Sigmoid colon (tissue), 7 donors: ENCODE results near the gene APOH. TPM values are rescaled to one million over a fixed set of nuclear protein-coding genes. Genes with fewer than 3 reads are reported as not detected.

Source experiments
- DNase-seq: peaks from one replicate; pipeline ENCODE4 v3.0.0-alpha.2; 2019
- H3K27ac ChIP-seq, 4 donors: fragments of 200-600 bp; sonication (generic); one replicate each; pipeline ENCODE4 v1.5.1; 2016 to 2019; ENCODE audit warnings: mild to moderate bottlenecking in 1 of 4
- H3K27me3 ChIP-seq, 3 donors: fragments of 200-600 bp; sonication (generic); one replicate each; pipeline ENCODE4 v1.5.1; 2019; ENCODE audit warnings: mild to moderate bottlenecking in 1 of 3
- H3K36me3 ChIP-seq, 4 donors: fragments of 200-600 bp; sonication (generic); one replicate each; pipeline ENCODE4 v1.5.1; 2016 to 2019
- H3K4me1 ChIP-seq, 4 donors: fragments of 200-600 bp; sonication (generic); one replicate each; pipeline ENCODE4 v1.5.1; 2017 to 2019
- H3K4me3 ChIP-seq, 4 donors: fragments of 200-600 bp; sonication (generic); one replicate each; pipeline ENCODE4 v1.5.1; 2017 to 2019; ENCODE audit warnings: mild to moderate bottlenecking in 2 of 4, moderate library complexity in 1 of 4
- H3K9me3 ChIP-seq, 4 donors: fragments of 200-600 bp in 3 of 4; sonication (generic) in 3 of 4; one replicate each; pipeline versions ENCODE4 v1.5.1 to v1.6.1; 2013 to 2019
- EP300 ChIP-seq, 4 donors: sonication (generic); formaldehyde crosslinking; IDR thresholded peaks; one replicate each; pipeline ENCODE4 v1.6.1; 2017; ENCODE audit warnings: antibody characterized with exemption in 4 of 4
- POLR2A ChIP-seq, 2 donors: fragments of 450-650 bp; IDR thresholded peaks; one replicate each; pipeline ENCODE4 v1.6.1; 2016; ENCODE audit warnings: antibody characterized with exemption in 2 of 2, mild to moderate bottlenecking in 2 of 2, moderate library complexity in 2 of 2
- POLR2AphosphoS5 ChIP-seq, 4 donors: sonication (generic); formaldehyde crosslinking; IDR thresholded peaks; one replicate each; pipeline ENCODE4 v1.6.1; 2017; ENCODE audit warnings: antibody characterized with exemption in 4 of 4
- WGBS, 2 donors: extraction: QIAGEN DNeasy Blood & Tissue Kit; methylation state at CpG; one replicate each; pipeline ENCODE4 v1.1.7; 2013; 5-methylcytosine and 5-hydroxymethylcytosine counted together
- intact Hi-C: fragments of 100-400 bp; cut with DNase I; formaldehyde crosslinking; loops from one replicate; pipeline ENCODE4 v1.15.1; 2023
- polyA plus RNA-seq, 3 donors: library from polyadenylated mRNA; stranded (reverse); fragments of 200-250 nt; gene quantifications; one replicate each; pipeline ENCODE4 v1.2.3, GENCODE V29; 2013
- total RNA-seq, 4 donors: library from RNA; depleted of rRNA; stranded (reverse); fragments of >200 nt; gene quantifications; one replicate each; pipeline ENCODE4 v1.1.0, GENCODE V29; 2016
- TF ChIP-seq, protein P1 (sequence below), 4 experiments: fragments of 450-650 bp in 3 of 4; fragments of 200-600 bp in 1 of 4; IDR thresholded peaks; one replicate each; pipeline ENCODE4 v1.5.1; 2016 to 2019; ENCODE audit warnings: antibody characterized with exemption in 4 of 4, mild to moderate bottlenecking in 3 of 4, moderate library complexity in 2 of 4
- donor health status: healthy with polysubstance abuse.
- donor health status: Bipolar disorder and iron deficiency.
- donor health status: healthy.

Gene APOH
- total and polyA plus RNA-seq, 7 donors, result 0.20 to 0.71 TPM; not detected in 5

DNA sequence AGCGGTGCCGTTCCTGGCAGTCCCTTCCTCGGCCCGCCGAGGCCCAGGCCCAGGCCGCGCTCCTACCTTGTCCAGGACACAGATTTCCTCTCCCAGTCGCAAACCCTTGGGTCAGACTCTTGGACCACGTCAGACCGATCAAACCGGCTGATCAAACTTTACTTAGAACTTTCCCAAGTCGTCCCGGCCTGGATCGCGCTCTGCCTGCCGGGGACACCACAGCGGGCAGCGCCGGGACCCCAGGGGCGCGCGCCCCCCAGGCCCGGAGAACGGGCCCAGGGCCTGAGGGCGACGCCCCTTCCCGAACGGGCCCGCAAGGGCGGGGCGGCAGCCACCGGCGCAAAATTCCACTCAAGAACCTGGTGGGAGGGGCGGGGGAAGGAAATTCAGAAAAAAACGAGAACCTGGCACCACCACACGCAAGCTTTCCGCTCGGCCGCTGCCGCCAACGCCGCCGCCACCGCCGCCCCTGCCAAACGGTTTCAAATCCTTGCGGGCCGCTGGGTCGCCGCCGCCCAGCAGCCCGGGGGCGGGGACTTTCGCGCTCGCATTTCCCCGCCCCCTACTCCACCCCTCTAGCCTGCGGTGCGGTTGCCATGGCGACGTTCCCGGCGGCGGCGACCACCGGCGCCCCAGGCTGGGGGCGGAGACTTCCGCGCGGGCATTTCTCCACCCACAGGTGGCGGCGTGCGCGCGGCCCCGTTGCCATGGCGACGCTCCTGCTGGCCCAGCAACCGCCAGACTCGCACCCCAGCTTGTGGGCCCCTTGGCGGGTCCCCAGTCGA is 37.4 kb downstream of the APOH start, which contains the start of gene CEP112:
TSS of gene CEP112 (minus strand) at position 541 of the 785 bp plus-strand sequence.
- no peak for TF ChIP-seq POLR2A (IDR thresholded peaks at IDR 0.05)
- peak in 2 of 4 donors; percentile 52 to 57 for TF ChIP-seq POLR2AphosphoS5 (IDR thresholded peaks at IDR 0.05)
- no peak for TF ChIP-seq EP300 (IDR thresholded peaks at IDR 0.05)
- TF ChIP-seq, protein P1, sequence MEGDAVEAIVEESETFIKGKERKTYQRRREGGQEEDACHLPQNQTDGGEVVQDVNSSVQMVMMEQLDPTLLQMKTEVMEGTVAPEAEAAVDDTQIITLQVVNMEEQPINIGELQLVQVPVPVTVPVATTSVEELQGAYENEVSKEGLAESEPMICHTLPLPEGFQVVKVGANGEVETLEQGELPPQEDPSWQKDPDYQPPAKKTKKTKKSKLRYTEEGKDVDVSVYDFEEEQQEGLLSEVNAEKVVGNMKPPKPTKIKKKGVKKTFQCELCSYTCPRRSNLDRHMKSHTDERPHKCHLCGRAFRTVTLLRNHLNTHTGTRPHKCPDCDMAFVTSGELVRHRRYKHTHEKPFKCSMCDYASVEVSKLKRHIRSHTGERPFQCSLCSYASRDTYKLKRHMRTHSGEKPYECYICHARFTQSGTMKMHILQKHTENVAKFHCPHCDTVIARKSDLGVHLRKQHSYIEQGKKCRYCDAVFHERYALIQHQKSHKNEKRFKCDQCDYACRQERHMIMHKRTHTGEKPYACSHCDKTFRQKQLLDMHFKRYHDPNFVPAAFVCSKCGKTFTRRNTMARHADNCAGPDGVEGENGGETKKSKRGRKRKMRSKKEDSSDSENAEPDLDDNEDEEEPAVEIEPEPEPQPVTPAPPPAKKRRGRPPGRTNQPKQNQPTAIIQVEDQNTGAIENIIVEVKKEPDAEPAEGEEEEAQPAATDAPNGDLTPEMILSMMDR (IDR thresholded peaks at IDR 0.05), result no peak
- Histone ChIP-seq H3K27me3 (no peaks in the 10 kb centered on the region), H3K27ac (peak within 1 kb of the TSS; percentile 64 to 82 (median 78)), H3K4me1 (peaks cover 3 to 30% (median 18%) of the 10 kb centered on the region in 4 donors), H3K36me3 (no peaks in the 10 kb centered on the region), H3K4me3 (peak within 1 kb of the TSS; percentile 58 to 86 (median 70)), H3K9me3 (no peaks in the 10 kb centered on the region)
- intact Hi-C loops, result no loop called here
- WGBS, 2 donors, result 0 to 1% methylated on average over 83 of the region's 83 CpGs
- DNase-seq, result peak; percentile 78

DNA sequence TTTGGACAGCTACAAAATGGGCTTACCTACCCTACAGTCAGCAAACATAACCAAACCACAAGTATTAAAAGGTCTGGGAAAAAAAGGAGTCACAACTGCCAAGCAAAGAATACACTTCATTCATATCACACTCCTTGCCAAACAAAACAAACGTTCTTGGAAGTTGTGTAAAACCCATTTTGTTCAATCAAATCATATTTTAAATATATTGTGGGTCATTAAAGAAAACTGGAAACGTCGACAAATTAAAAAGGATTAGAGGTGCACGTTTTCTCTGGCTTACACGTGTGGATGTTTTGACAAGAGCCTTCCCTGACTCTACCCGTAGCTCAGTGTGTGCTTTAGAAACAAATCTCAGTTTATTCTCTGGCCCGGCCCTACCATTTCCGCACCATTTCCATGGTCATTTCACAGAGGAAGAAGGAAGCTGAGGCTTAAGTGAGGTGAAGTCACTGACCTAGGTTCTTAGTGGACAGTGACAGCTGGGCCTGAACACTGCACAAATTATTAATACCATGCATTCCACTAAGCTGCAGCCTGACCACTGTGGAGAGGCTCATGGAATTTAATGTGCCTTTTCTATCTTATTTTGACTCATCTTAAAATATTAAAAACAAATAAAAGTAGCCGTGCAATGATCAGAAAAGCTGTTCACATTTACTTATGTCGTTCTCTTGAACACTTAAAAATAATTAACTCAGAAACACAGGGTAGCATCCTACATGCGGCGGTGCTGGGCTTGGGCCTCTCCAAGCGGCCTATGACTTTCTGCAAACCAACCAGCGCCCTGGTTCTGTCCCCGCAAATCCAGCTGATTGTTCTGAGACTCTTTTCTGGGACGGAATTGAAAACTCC is 38.2 kb downstream of the APOH start:
- TF ChIP-seq, protein P1 (IDR thresholded peaks at IDR 0.05), result no peak
- TF ChIP-seq EP300 (IDR thresholded peaks at IDR 0.05) (no peak), POLR2AphosphoS5 (IDR thresholded peaks at IDR 0.05) (no peak), POLR2A (IDR thresholded peaks at IDR 0.05) (no peak)
- intact Hi-C loops, result no loop called here
- H3K4me1 ChIP-seq, result peaks cover 3 to 30% (median 18%) of the 10 kb centered on the region in 4 donors
- peak overlapping the region; percentile 58 to 86 (median 70) for H3K4me3 ChIP-seq
- peak overlapping the region; percentile 64 to 82 (median 78) for H3K27ac ChIP-seq
- DNase-seq, result no peak
- WGBS, 2 donors, result 18 to 39% methylated on average over 16 of the region's 16 CpGs
- H3K36me3 ChIP-seq, result no peaks in the 10 kb centered on the region
- H3K9me3 ChIP-seq, result no peaks in the 10 kb centered on the region
- no peaks in the 10 kb centered on the region for H3K27me3 ChIP-seq

DNA sequence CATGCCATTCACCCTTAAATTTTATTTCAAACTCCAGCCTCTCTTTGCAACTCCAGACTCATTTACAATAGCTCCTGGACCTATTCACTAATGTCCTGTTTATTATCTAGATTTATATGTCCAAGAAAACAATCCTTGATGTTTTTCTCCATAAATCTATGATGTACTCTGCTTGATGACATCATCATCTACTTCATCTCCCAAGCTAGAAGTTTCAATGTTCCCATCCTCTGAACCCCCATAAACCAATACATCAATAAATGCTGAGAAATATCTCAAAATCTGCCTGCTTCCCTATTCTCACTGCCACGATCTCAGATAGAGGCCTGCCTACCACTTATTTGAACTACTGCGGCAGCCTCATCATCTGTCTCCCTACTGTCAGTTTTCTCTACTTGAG is 41.5 kb downstream of the APOH start:
- no peaks in the 10 kb centered on the region for H3K9me3 ChIP-seq
- H3K27me3 ChIP-seq, result no peaks in the 10 kb centered on the region
- peaks cover 3 to 30% (median 18%) of the 10 kb centered on the region in 4 donors for H3K4me1 ChIP-seq
- no peaks in the 10 kb centered on the region for H3K36me3 ChIP-seq
- no peak for DNase-seq
- 85 to 97% methylated on average over 2 of the region's 2 CpGs for WGBS, 2 donors
- H3K27ac ChIP-seq, result no peak overlapping the region
- intact Hi-C loops, result no loop called here
- no peak overlapping the region for H3K4me3 ChIP-seq
- TF ChIP-seq, protein P1 (IDR thresholded peaks at IDR 0.05), result no peak
- TF ChIP-seq EP300 (IDR thresholded peaks at IDR 0.05) (no peak), POLR2AphosphoS5 (IDR thresholded peaks at IDR 0.05) (no peak), POLR2A (IDR thresholded peaks at IDR 0.05) (no peak)

DNA sequence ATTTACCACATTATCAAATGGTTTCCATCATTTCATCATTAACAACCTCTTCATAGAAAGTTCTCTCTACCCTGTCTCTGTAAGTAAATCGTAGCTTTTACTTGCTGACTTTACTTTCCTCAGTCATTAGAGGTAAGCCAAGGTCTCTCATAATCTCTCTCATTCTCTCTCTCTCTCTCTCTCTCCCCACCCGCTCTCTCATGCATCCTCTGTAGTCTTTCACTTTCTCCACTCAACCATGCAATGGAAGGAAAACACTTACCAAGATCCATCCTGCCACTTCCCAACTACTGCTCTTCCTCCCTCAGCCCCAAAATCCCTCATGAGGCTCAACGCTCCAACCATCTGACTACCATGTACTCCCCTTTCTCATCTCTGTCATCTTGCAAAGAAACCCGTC is 43.4 kb downstream of the APOH start:
- H3K4me1 ChIP-seq, result peaks cover 0 to 16% (median 12%) of the 10 kb centered on the region in 4 donors
- DNase-seq, result no peak
- no peaks in the 10 kb centered on the region for H3K27me3 ChIP-seq
- intact Hi-C loops, result no loop called here
- peaks cover 0 to 14% (median 0%) of the 10 kb centered on the region in 4 donors for H3K36me3 ChIP-seq
- WGBS, 2 donors, result 95 to 96% methylated on average over 4 of the region's 4 CpGs
- no peak overlapping the region for H3K27ac ChIP-seq
- H3K9me3 ChIP-seq, result no peaks in the 10 kb centered on the region
- TF ChIP-seq, protein P1 (IDR thresholded peaks at IDR 0.05), result no peak
- TF ChIP-seq EP300 (IDR thresholded peaks at IDR 0.05) (no peak), POLR2AphosphoS5 (IDR thresholded peaks at IDR 0.05) (no peak), POLR2A (IDR thresholded peaks at IDR 0.05) (no peak)
- H3K4me3 ChIP-seq, result no peak overlapping the region
